Astrocyte (in vitro differentiated cells and primary cell): ENCODE measurements around the gene MYCBP2.

Source experiments
- EZH2 ChIP-seq: IDR thresholded peaks from 2 replicates; pipeline ENCODE4 v1.6.1; 2012; ENCODE audit warnings: mild to moderate bottlenecking, low read length, inconsistent platforms; ENCODE audit not compliant: insufficient read depth
- TF ChIP-seq, protein P1 (sequence below): IDR thresholded peaks from 2 replicates; pipeline ENCODE4 v1.5.1; 2011; ENCODE audit warnings: low read depth, mild to moderate bottlenecking, inconsistent platforms, low read length, moderate library complexity; ENCODE audit not compliant: insufficient read depth

DNA sequence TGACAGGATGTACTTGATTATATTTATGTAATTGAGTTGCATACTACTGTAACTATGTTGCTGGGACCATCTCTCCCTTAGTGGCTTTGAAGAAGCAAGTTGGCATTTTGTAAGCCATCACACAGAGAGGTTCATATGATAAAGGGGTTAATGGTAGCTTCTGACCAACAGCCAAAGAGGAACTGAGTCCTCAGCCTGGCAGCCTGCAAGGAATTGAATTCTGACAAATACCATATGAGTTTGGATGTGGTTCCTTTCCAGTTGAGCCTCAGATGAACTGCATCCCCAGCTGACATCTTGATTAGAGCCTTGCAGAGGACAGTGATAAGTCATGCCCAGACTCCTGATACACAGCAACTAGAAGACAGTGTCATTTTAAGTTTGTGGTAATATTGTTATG lies 8.6 kb upstream of the MYCBP2 start:
- TF ChIP-seq, protein P1, sequence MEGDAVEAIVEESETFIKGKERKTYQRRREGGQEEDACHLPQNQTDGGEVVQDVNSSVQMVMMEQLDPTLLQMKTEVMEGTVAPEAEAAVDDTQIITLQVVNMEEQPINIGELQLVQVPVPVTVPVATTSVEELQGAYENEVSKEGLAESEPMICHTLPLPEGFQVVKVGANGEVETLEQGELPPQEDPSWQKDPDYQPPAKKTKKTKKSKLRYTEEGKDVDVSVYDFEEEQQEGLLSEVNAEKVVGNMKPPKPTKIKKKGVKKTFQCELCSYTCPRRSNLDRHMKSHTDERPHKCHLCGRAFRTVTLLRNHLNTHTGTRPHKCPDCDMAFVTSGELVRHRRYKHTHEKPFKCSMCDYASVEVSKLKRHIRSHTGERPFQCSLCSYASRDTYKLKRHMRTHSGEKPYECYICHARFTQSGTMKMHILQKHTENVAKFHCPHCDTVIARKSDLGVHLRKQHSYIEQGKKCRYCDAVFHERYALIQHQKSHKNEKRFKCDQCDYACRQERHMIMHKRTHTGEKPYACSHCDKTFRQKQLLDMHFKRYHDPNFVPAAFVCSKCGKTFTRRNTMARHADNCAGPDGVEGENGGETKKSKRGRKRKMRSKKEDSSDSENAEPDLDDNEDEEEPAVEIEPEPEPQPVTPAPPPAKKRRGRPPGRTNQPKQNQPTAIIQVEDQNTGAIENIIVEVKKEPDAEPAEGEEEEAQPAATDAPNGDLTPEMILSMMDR = no peak
- no peak for TF ChIP-seq EZH2
